HL-60 (cell line): ENCODE measurements around the gene TANGO2.

Experiments
- GABPA ChIP-seq: IDR thresholded peaks from 2 replicates; pipeline ENCODE4 v1.6.1; 2012; ENCODE audit warnings: low read depth
- SPI1 ChIP-seq: IDR thresholded peaks from 2 replicates; pipeline ENCODE4 v1.6.1; 2012; ENCODE audit warnings: low read depth, mild to moderate bottlenecking, borderline replicate concordance
- TF ChIP-seq, protein P1 (sequence below): IDR thresholded peaks from one replicate; pipeline ENCODE4 v1.5.1; 2011; ENCODE audit warnings: low read length, control low read depth, inconsistent platforms; ENCODE audit not compliant: insufficient read depth
- TF ChIP-seq, protein P2 (sequence below): IDR thresholded peaks from 2 replicates; pipeline ENCODE4 v1.6.1; 2012; ENCODE audit warnings: low read depth; ENCODE audit not compliant: insufficient replicate concordance

DNA sequence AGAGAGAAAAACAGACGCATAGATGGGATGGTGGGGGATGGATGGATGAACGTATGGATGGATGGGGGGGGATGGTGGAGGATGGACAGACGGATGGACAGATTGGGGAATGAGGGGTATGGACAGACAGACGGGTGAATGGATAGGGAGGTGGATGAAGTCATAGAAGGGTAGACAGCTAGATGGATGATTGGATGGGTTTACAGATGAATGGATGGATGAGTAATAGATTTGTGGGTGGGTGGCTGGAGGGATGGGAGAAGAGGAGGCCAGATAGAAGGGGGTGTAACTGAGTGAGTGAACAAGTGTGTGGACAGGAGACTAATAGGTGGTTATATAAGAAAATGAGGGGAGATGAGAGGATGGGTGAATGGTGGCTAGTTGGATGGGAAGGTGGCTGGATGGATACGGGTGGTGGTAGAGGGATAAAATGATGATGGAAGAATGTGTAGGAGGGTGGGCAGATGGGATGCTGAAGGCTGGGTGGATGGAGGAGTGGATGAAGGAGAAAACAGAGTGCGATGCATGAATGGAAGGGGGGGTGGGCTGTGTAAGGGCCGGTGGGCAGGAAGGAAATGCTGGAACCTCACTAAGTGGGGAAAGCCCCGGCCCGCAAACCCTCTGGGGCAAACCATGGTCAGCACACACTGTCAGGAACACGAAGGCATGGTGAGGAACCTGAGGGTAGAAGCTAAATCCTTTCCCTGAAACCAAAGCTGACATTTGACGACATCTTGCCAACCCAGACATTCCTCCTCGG, 25.9 kb upstream of the TANGO2 start:
- TF ChIP-seq, protein P1, sequence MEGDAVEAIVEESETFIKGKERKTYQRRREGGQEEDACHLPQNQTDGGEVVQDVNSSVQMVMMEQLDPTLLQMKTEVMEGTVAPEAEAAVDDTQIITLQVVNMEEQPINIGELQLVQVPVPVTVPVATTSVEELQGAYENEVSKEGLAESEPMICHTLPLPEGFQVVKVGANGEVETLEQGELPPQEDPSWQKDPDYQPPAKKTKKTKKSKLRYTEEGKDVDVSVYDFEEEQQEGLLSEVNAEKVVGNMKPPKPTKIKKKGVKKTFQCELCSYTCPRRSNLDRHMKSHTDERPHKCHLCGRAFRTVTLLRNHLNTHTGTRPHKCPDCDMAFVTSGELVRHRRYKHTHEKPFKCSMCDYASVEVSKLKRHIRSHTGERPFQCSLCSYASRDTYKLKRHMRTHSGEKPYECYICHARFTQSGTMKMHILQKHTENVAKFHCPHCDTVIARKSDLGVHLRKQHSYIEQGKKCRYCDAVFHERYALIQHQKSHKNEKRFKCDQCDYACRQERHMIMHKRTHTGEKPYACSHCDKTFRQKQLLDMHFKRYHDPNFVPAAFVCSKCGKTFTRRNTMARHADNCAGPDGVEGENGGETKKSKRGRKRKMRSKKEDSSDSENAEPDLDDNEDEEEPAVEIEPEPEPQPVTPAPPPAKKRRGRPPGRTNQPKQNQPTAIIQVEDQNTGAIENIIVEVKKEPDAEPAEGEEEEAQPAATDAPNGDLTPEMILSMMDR = no peak
- TF ChIP-seq SPI1 (no peak), GABPA (no peak)
- TF ChIP-seq, protein P2, sequence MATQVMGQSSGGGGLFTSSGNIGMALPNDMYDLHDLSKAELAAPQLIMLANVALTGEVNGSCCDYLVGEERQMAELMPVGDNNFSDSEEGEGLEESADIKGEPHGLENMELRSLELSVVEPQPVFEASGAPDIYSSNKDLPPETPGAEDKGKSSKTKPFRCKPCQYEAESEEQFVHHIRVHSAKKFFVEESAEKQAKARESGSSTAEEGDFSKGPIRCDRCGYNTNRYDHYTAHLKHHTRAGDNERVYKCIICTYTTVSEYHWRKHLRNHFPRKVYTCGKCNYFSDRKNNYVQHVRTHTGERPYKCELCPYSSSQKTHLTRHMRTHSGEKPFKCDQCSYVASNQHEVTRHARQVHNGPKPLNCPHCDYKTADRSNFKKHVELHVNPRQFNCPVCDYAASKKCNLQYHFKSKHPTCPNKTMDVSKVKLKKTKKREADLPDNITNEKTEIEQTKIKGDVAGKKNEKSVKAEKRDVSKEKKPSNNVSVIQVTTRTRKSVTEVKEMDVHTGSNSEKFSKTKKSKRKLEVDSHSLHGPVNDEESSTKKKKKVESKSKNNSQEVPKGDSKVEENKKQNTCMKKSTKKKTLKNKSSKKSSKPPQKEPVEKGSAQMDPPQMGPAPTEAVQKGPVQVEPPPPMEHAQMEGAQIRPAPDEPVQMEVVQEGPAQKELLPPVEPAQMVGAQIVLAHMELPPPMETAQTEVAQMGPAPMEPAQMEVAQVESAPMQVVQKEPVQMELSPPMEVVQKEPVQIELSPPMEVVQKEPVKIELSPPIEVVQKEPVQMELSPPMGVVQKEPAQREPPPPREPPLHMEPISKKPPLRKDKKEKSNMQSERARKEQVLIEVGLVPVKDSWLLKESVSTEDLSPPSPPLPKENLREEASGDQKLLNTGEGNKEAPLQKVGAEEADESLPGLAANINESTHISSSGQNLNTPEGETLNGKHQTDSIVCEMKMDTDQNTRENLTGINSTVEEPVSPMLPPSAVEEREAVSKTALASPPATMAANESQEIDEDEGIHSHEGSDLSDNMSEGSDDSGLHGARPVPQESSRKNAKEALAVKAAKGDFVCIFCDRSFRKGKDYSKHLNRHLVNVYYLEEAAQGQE = no peak
